PC-3 (cell line): ENCODE results near the gene NUDT7. TPM values are rescaled to one million over a fixed set of nuclear protein-coding genes. Genes with fewer than 3 reads are reported as not detected.

Experiments used
- ATAC-seq: fragments of 200-7000 bp; cut with Tn5 transposase; 2 replicates; pipeline ENCODE4 v1.9.1; 2020; ENCODE audit warnings: mild to moderate bottlenecking, moderate library complexity
- BruUV-seq: library from RNA; stranded (reverse); fragments of 400-500 nt; replicated peaks from 2 replicates; lab custom pipeline; 2021; lab: Mats Ljungman, UMichigan
- CTCF ChIA-PET: fragments of 300-600 bp; sonication (Branson Sonifier 250); formaldehyde crosslinking; loops from one replicate; lab custom pipeline; 2022; ENCODE audit warnings: antibody characterized with exemption; lab: Charles Lee
- POLR2A ChIA-PET: fragments of 300-600 bp; sonication (Branson Sonifier 250); formaldehyde crosslinking; loops from one replicate; lab custom pipeline; 2022; ENCODE audit warnings: antibody characterized with exemption; ENCODE audit not compliant: unreplicated experiment; lab: Charles Lee
- DNase-seq: peaks from one replicate; pipeline ENCODE4 v3.0.0-alpha.2; 2015
- H2AFZ ChIP-seq: fragments of 300-600 bp; sonication (generic); 2 replicates; pipeline ENCODE4 v1.6.0; 2016; ENCODE audit warnings: antibody characterized with exemption, low read length
- H3F3A ChIP-seq: fragments of 300-600 bp; sonication (generic); one replicate; pipeline ENCODE4 v1.6.0; 2017; ENCODE audit warnings: antibody characterized with exemption, low read length, control low read depth, mild to moderate bottlenecking; ENCODE audit not compliant: unreplicated experiment
- H3K27ac ChIP-seq: fragments of 300-600 bp; sonication (generic); 2 replicates; pipeline ENCODE4 v1.5.1; 2016; ENCODE audit warnings: mild to moderate bottlenecking, low read length
- H3K27me3 ChIP-seq: fragments of 300-600 bp; sonication (generic); 2 replicates; pipeline ENCODE4 v1.6.1; 2016; ENCODE audit warnings: low read length, mixed read lengths
- H3K36me3 ChIP-seq: fragments of 300-600 bp; sonication (generic); 2 replicates; pipeline ENCODE4 v1.6.1; 2016; ENCODE audit warnings: low read depth, mixed run types, low read length, mixed read lengths
- H3K4me1 ChIP-seq: fragments of 300-600 bp; sonication (generic); 2 replicates; pipeline ENCODE4 v1.5.1; 2016; ENCODE audit warnings: low read length; ENCODE audit not compliant: insufficient read depth
- H3K4me2 ChIP-seq: fragments of 300-600 bp; sonication (generic); 2 replicates; pipeline ENCODE4 v1.6.0; 2016; ENCODE audit warnings: low read length
- H3K4me3 ChIP-seq: fragments of 300-600 bp; sonication (generic); 2 replicates; pipeline ENCODE4 v1.5.1; 2016; ENCODE audit warnings: mild to moderate bottlenecking, low read length, mixed read lengths
- H3K79me2 ChIP-seq: fragments of 300-600 bp; sonication (generic); 2 replicates; pipeline ENCODE4 v1.6.1; 2017; ENCODE audit warnings: low read length, mixed read lengths
- H3K9ac ChIP-seq: fragments of 300-600 bp; sonication (generic); 2 replicates; pipeline ENCODE4 v1.6.0; 2016; ENCODE audit warnings: mild to moderate bottlenecking, low read length
- H3K9me2 ChIP-seq: fragments of 300-600 bp; sonication (generic); replicated peaks from 2 replicates; pipeline ENCODE4 v1.6.1; 2016; ENCODE audit warnings: mixed run types, low read length, mixed read lengths
- H3K9me3 ChIP-seq: fragments of 300-600 bp; sonication (generic); 2 replicates; pipeline ENCODE4 v1.6.1; 2016; ENCODE audit warnings: low read length, mixed read lengths
- H4K20me1 ChIP-seq: fragments of 300-600 bp; sonication (generic); 2 replicates; pipeline ENCODE4 v1.6.1; 2016; ENCODE audit warnings: low read length, mixed read lengths
- EZH2 ChIP-seq: fragments of 300-600 bp; sonication (generic); IDR thresholded peaks from one replicate; pipeline ENCODE4 v1.6.1; 2017; ENCODE audit warnings: antibody characterized with exemption, mild to moderate bottlenecking, low read length; ENCODE audit not compliant: unreplicated experiment
- EZH2phosphoT487 ChIP-seq: fragments of 300-600 bp; sonication (generic); IDR thresholded peaks from 2 replicates; pipeline ENCODE4 v1.6.1; 2018; ENCODE audit warnings: mild to moderate bottlenecking, antibody characterized with exemption, low read length, borderline replicate concordance
- intact Hi-C: fragments of 100-400 bp; cut with micrococcal nuclease; formaldehyde crosslinking; loops from 2 replicates; pipeline ENCODE4 v1.9.0; 2023
- total RNA-seq: library from RNA; depleted of rRNA; stranded (reverse); fragments of >200 nt; gene quantifications from 2 replicates; pipeline ENCODE4 v1.2.3, GENCODE V29; 2014
- TF ChIP-seq, protein P1 (sequence below): fragments of 300-600 bp; sonication (generic); conservative IDR thresholded peaks from 2 replicates; pipeline ENCODE4 v1.5.1; 2017; ENCODE audit warnings: antibody characterized with exemption, low read depth, mild to moderate bottlenecking, low read length

The NUDT7 gene
- total RNA-seq, 1 experiment from 2014 or later = not detected

DNA sequence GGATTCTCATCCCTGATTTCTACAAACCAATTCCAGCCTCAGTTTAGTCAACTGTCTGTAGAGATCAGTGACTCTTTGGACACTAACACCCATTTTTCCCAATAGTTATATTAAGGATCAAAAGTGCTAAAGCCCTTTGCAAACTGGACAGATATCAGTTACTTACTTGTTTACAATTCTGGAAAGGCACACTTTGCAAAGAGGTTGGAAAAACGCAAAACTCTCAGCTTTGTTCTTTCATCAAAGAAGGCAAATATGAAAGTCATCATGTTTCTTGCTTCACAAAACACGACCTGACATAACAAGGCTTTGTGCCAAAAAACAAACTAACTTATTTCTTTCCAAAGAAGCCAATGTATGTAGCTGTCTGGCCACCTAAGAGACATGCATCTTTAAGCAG lies 39.9 kb downstream of the NUDT7 start:
- POLR2A ChIA-PET = no interaction called here
- CTCF ChIA-PET = no interaction called here

GRCh38 chr16:77763994-77764393 lies 41.7 kb downstream of the NUDT7 start:
- Histone ChIP-seq H4K20me1 (no peaks in the 10 kb centered on the region), H3K27me3 (no peaks in the 10 kb centered on the region), H2AFZ (no peak overlapping the region), H3K9me3 (no peaks in the 10 kb centered on the region), H3K4me1 (no peaks in the 10 kb centered on the region), H3K36me3 (no peaks in the 10 kb centered on the region), H3K4me3 (no peak overlapping the region), H3K9me2 (no peaks in the 10 kb centered on the region), H3F3A (no peaks in the 10 kb centered on the region), H3K79me2 (no peaks in the 10 kb centered on the region), H3K27ac (no peak overlapping the region), H3K9ac (no peak overlapping the region), H3K4me2 (no peak overlapping the region)
- no peak for ATAC-seq
- DNase-seq = no peak
- ChIA-PET CTCF (interaction anchor here (0.6 kb wide), 1 partner anchor 364 kb away, joined by 3 read pairs; no protein-coding TSS in a partner anchor), POLR2A (no interaction called here)
- intact Hi-C loops = no loop called here
- no TSS peak for BruUV-seq
- TF ChIP-seq EZH2 = no peak
- TF ChIP-seq, protein P1, sequence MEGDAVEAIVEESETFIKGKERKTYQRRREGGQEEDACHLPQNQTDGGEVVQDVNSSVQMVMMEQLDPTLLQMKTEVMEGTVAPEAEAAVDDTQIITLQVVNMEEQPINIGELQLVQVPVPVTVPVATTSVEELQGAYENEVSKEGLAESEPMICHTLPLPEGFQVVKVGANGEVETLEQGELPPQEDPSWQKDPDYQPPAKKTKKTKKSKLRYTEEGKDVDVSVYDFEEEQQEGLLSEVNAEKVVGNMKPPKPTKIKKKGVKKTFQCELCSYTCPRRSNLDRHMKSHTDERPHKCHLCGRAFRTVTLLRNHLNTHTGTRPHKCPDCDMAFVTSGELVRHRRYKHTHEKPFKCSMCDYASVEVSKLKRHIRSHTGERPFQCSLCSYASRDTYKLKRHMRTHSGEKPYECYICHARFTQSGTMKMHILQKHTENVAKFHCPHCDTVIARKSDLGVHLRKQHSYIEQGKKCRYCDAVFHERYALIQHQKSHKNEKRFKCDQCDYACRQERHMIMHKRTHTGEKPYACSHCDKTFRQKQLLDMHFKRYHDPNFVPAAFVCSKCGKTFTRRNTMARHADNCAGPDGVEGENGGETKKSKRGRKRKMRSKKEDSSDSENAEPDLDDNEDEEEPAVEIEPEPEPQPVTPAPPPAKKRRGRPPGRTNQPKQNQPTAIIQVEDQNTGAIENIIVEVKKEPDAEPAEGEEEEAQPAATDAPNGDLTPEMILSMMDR = no peak
- TF ChIP-seq EZH2phosphoT487 = no peak

More for the DNA sequence above, 39.9 kb downstream of the NUDT7 start:
- Histone ChIP-seq H3K36me3 (no peaks in the 10 kb centered on the region), H3K4me2 (no peak overlapping the region), H4K20me1 (no peaks in the 10 kb centered on the region), H3K79me2 (no peaks in the 10 kb centered on the region), H3K9me2 (no peaks in the 10 kb centered on the region), H3K4me3 (no peak overlapping the region), H2AFZ (no peak overlapping the region), H3F3A (no peaks in the 10 kb centered on the region), H3K27ac (no peak overlapping the region), H3K4me1 (no peaks in the 10 kb centered on the region), H3K27me3 (no peaks in the 10 kb centered on the region), H3K9me3 (no peaks in the 10 kb centered on the region), H3K9ac (no peak overlapping the region)
- intact Hi-C loops = no loop called here
- ATAC-seq (no peak), DNase-seq (no peak)
- no TSS peak for BruUV-seq
- TF ChIP-seq, protein P1 = no peak

DNA sequence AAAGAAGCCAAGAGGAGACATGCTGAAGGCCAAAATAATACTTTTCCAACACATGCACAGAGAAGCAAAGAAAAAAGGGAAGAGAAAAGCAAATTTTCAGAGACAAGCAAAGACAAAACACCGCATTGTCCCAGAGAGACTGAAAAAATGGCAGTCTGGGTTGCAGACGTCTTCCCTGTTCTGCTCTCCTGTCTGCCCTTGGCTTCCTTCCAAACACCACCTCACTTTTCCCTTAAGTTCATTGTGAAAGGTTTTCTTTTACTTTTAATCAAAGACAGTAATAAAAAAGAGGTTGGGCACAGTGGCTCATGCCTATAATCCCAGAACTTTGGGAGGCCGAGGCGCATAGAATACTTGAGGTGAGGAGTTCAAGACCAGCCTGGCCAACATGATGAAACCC lies 44.9 kb downstream of the NUDT7 start:
- Histone ChIP-seq H3K4me3 (no peak overlapping the region), H3K27ac (no peak overlapping the region), H3K79me2 (no peaks in the 10 kb centered on the region), H3K4me1 (no peaks in the 10 kb centered on the region), H3K9me2 (no peaks in the 10 kb centered on the region), H2AFZ (no peak overlapping the region), H3K36me3 (no peaks in the 10 kb centered on the region), H3K4me2 (no peak overlapping the region), H3F3A (no peaks in the 10 kb centered on the region), H3K9ac (no peak overlapping the region), H3K27me3 (no peaks in the 10 kb centered on the region), H4K20me1 (no peaks in the 10 kb centered on the region), H3K9me3 (no peaks in the 10 kb centered on the region)
- BruUV-seq = no TSS peak
- TF ChIP-seq, protein P1 = no peak
- TF ChIP-seq EZH2 = no peak
- TF ChIP-seq EZH2phosphoT487 = no peak
- intact Hi-C loops = no loop called here
- no peak for DNase-seq
- CTCF ChIA-PET = no interaction called here
- POLR2A ChIA-PET = no interaction called here
- no peak for ATAC-seq
